Measurements from ENCODE around the gene DNAH1. TPM values are rescaled to one million over a fixed set of nuclear protein-coding genes. Genes with fewer than 3 reads are reported as not detected.

Gene DNAH1
- total and polyA plus RNA-seq, 2 of the 13 experiments (the other 11 are each of a cell fraction or from before 2014, with no cell fraction given): 0.64 to 3.5 TPM

DNA sequence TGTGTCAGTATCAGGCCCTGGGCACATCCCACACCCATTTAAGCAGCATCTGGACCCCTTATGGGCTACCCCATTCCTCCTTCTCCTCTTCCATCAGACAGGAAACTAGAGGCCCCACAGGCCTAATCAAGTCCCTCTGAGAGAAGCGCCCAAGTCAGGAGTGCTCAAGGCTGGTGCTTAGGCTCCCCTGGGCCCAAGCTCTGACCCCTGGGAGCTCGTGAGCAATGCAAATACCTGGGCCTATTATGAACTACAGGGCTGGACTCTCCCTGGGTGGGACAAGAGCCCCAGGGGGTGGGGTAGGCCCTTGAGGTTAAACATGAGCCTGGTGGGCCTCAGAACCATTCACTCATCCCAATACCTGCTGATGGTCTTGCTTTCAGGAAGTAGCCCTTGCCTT, 71.4 kb downstream of the DNAH1 start:
- no peak for DNase-seq (ENCODE audit: low spot score)
- no peak overlapping the region for H2AFZ ChIP-seq (ENCODE audit: low read length)
- H4K20me1 ChIP-seq (ENCODE audit: insufficient read depth, low read length): no peaks in the 10 kb centered on the region
- H3K4me2 ChIP-seq (ENCODE audit: low read depth, low read length): no peak overlapping the region
- H3K27me3 ChIP-seq (ENCODE audit: control insufficient read depth in 1 of 2, insufficient read depth in 2 of 2, low read length in 2 of 2): no peaks in the 10 kb centered on the region
- ChIA-PET POLR2A (interaction anchor here (1.2 kb wide), 1 partner anchor 25 kb away, joined by 3 read pairs; no protein-coding TSS in a partner anchor), CTCF (ENCODE audit: low intra/inter-chr PET ratio, low total read pairs) (no interaction called here)
- no TSS peak for BruUV-seq (replicated peaks)
- in situ Hi-C loops (cut with HindIII; ENCODE audit: extremely low pct_ligation_motif_present, low pct_unique_long_range_greater_than_20kb) (loop anchor here (5.0 kb wide), 1 partner anchor 95 kb away; no protein-coding TSS in a partner anchor), intact Hi-C loops (cut with micrococcal nuclease; ENCODE audit: unreplicated experiment) (loop anchor here (5.0 kb wide), 1 partner anchor 95 kb away; no protein-coding TSS in a partner anchor)
- H3K4me1 ChIP-seq (ENCODE audit: insufficient read depth, low read length): no peaks in the 10 kb centered on the region
- no peaks in the 10 kb centered on the region for H3K36me3 ChIP-seq (replicated peaks in 1 of 2; ENCODE audit: control insufficient read depth in 1 of 2, insufficient read depth in 2 of 2, low read length in 2 of 2)
- H3K9me3 ChIP-seq (ENCODE audit: low read length): no peaks in the 10 kb centered on the region
- 50% methylated on average over 2 of the region's 2 CpGs for WGBS (ENCODE audit: low lambda C conversion rate)
- no peak overlapping the region for H3K27ac ChIP-seq (ENCODE audit: extremely low read length, insufficient read depth, low read length)
- no peak for ATAC-seq
- no peaks in the 10 kb centered on the region for H3K79me2 ChIP-seq (ENCODE audit: insufficient read depth, low read length)
- H3K9ac ChIP-seq (ENCODE audit: insufficient read depth, low read depth, low read length): no peak overlapping the region
- H3K4me3 ChIP-seq (replicated peaks in 1 of 3; ENCODE audit: insufficient read depth in 1 of 3, low read depth in 2 of 3, low read length in 3 of 3): no peak overlapping the region
- FAIRE-seq: no peak
- TF ChIP-seq NONO (IDR thresholded peaks at IDR 0.05) (no peak), NONO (CRISPR knock-in tag; conservative IDR thresholded peaks at IDR 0.05) (no peak), HDAC1 (CRISPR knock-in tag; IDR thresholded peaks at IDR 0.05) (no peak), ELF1 (CRISPR knock-in tag; IDR thresholded peaks at IDR 0.05) (no peak), GPN1 (CRISPR knock-in tag; IDR thresholded peaks at IDR 0.05; ENCODE audit: borderline replicate concordance) (no peak), U2AF2 (IDR thresholded peaks at IDR 0.05; ENCODE audit: low read depth, low read length) (no peak), ZNF552 (CRISPR knock-in tag; IDR thresholded peaks at IDR 0.05; ENCODE audit: borderline replicate concordance) (no peak), CREM (IDR thresholded peaks at IDR 0.05) (no peak), CREM (CRISPR knock-in tag; IDR thresholded peaks at IDR 0.05) (no peak), ZNF260 (CRISPR knock-in tag; IDR thresholded peaks at IDR 0.05; ENCODE audit: borderline replicate concordance, low read depth) (no peak), ZNF644 (CRISPR knock-in tag; IDR thresholded peaks at IDR 0.05; ENCODE audit: low read depth) (no peak), THAP11 (CRISPR knock-in tag; IDR thresholded peaks at IDR 0.05) (no peak), NR2C2 (CRISPR knock-in tag; IDR thresholded peaks at IDR 0.05; ENCODE audit: borderline replicate concordance) (no peak), PCBP2 (optimal IDR thresholded peaks at IDR 0.05; ENCODE audit: low read depth, low read length, poor library complexity, severe bottlenecking) (no peak), ZEB1 (IDR thresholded peaks at IDR 0.05; ENCODE audit: insufficient replicate concordance, low read depth) (no peak), GZF1 (CRISPR knock-in tag; IDR thresholded peaks at IDR 0.05) (no peak), DNMT1 (CRISPR knock-in tag; IDR thresholded peaks at IDR 0.05) (no peak)
- TF ChIP-seq, protein P1, sequence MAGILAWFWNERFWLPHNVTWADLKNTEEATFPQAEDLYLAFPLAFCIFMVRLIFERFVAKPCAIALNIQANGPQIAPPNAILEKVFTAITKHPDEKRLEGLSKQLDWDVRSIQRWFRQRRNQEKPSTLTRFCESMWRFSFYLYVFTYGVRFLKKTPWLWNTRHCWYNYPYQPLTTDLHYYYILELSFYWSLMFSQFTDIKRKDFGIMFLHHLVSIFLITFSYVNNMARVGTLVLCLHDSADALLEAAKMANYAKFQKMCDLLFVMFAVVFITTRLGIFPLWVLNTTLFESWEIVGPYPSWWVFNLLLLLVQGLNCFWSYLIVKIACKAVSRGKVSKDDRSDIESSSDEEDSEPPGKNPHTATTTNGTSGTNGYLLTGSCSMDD (CRISPR knock-in tag; IDR thresholded peaks at IDR 0.05): no peak
- TF ChIP-seq, protein P2, sequence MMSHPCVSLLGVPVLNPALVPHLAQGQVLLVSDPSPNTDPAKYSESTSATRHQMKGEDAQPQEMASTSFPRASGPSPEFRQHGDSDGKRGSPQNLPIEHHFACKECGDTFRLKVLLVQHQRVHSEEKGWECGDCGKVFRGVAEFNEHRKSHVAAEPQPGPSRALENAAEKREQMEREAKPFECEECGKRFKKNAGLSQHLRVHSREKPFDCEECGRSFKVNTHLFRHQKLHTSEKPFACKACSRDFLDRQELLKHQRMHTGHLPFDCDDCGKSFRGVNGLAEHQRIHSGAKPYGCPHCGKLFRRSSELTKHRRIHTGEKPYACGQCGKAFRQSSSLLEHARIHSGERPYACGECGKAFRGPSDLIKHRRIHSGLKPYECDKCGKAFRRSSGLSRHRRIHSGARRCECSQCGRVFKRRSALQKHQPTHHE (CRISPR knock-in tag; IDR thresholded peaks at IDR 0.05; ENCODE audit: borderline replicate concordance): no peak
- TF ChIP-seq, protein P3, sequence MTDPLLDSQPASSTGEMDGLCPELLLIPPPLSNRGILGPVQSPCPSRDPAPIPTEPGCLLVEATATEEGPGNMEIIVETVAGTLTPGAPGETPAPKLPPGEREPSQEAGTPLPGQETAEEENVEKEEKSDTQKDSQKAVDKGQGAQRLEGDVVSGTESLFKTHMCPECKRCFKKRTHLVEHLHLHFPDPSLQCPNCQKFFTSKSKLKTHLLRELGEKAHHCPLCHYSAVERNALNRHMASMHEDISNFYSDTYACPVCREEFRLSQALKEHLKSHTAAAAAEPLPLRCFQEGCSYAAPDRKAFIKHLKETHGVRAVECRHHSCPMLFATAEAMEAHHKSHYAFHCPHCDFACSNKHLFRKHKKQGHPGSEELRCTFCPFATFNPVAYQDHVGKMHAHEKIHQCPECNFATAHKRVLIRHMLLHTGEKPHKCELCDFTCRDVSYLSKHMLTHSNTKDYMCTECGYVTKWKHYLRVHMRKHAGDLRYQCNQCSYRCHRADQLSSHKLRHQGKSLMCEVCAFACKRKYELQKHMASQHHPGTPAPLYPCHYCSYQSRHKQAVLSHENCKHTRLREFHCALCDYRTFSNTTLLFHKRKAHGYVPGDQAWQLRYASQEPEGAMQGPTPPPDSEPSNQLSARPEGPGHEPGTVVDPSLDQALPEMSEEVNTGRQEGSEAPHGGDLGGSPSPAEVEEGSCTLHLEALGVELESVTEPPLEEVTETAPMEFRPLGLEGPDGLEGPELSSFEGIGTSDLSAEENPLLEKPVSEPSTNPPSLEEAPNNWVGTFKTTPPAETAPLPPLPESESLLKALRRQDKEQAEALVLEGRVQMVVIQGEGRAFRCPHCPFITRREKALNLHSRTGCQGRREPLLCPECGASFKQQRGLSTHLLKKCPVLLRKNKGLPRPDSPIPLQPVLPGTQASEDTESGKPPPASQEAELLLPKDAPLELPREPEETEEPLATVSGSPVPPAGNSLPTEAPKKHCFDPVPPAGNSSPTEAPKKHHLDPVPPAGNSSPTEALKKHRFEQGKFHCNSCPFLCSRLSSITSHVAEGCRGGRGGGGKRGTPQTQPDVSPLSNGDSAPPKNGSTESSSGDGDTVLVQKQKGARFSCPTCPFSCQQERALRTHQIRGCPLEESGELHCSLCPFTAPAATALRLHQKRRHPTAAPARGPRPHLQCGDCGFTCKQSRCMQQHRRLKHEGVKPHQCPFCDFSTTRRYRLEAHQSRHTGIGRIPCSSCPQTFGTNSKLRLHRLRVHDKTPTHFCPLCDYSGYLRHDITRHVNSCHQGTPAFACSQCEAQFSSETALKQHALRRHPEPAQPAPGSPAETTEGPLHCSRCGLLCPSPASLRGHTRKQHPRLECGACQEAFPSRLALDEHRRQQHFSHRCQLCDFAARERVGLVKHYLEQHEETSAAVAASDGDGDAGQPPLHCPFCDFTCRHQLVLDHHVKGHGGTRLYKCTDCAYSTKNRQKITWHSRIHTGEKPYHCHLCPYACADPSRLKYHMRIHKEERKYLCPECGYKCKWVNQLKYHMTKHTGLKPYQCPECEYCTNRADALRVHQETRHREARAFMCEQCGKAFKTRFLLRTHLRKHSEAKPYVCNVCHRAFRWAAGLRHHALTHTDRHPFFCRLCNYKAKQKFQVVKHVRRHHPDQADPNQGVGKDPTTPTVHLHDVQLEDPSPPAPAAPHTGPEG (CRISPR knock-in tag; IDR thresholded peaks at IDR 0.05): no peak
